SKM-1 treated with dmso at 0.1 percent for 144 hours (cell line): Measurements from ENCODE around the gene APLF.

ENCODE experiments used
- DNase-seq: peaks from one replicate; lab custom pipeline; 2025; ENCODE audit not compliant: unreplicated experiment; lab: John Stamatoyannopoulos, UW

The APLF gene

DNA sequence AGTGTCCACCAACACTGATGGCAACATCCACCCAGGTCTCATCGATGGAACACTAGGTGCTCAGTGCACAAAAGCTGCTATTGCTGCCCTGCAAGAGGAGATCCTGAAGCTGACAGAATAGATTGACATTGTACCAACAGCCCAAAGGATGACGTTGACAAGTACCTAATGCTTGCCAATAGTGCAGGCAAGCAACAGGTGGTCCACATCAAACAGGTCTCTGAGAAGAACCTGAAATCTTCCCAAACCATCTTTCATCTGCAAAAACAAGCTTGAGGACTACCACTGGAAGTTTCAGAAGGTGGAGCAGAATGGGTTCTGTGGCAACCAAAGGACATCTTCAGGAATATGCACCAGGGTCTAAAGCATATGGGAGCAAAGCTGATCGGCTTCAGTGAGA lies 160.2 kb downstream of the APLF start:
- no peak for DNase-seq
